ENCODE measurements around the gene OR1J4. TPM values are rescaled to one million over a fixed set of nuclear protein-coding genes. Genes with fewer than 3 reads are reported as not detected.

Gene OR1J4
- total and polyA plus RNA-seq, 9 donors: not detected

DNA sequence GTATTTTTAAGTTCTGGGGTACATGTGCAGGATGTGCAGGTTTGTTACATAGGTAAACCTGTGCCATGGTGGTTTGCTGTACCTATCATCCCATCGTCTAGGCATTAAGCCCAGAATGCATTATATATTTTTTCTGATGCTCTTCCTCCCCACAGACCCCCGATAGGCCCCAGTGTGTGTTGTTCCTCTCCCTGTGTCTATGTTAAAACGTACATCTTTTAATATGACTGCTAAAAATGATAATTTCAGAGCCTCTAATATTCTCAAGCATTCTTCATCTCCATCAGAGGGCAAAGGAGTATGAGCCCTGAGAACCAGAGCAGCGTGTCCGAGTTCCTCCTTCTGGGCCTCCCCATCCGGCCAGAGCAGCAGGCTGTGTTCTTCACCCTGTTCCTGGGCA is 8.4 kb upstream of the OR1J4 start, which contains the start of gene OR1J2:
Gene OR1J2, plus strand, starts transcription at position 301 of the 400 bp plus-strand sequence. Its CDS starts 0 bp downstream, at position 301.
- Histone ChIP-seq H3K4me3 (no peak within 1 kb of the TSS), H3K27me3 (no peaks in the 10 kb centered on the region), H3K36me3 (no peaks in the 10 kb centered on the region), H3K9me3 (no peaks in the 10 kb centered on the region), H3K4me1 (ENCODE audit: insufficient read depth) (no peaks in the 10 kb centered on the region), H3K27ac (no peak within 1 kb of the TSS)
- no peak for TF ChIP-seq POLR2A (IDR thresholded peaks at IDR 0.05)
- no peak for TF ChIP-seq CTCF (IDR thresholded peaks at IDR 0.05)
- TF ChIP-seq EP300 (IDR thresholded peaks at IDR 0.05): no peak
- 68 to 70% (median 70%) methylated on average over 6 of the region's 6 CpGs for WGBS, 3 donors
- intact Hi-C loops (cut with DNase I): no loop called here
- DNase-seq: no peak

- Histone ChIP-seq H3K27me3 (no peaks in the 10 kb centered on the region), H3K36me3 (no peaks in the 10 kb centered on the region), H3K9me3 (no peaks in the 10 kb centered on the region), H3K4me3 (no peak overlapping the region), H3K27ac (no peak overlapping the region), H3K4me1 (ENCODE audit: insufficient read depth) (no peaks in the 10 kb centered on the region)
- DNase-seq: no peak
- intact Hi-C loops (cut with DNase I): no loop called here
- WGBS, 3 donors: 43 to 52% (median 47%) methylated on average over 2 of the region's 2 CpGs
- TF ChIP-seq EP300 (IDR thresholded peaks at IDR 0.05) (no peak), CTCF (IDR thresholded peaks at IDR 0.05) (no peak), POLR2A (IDR thresholded peaks at IDR 0.05) (no peak)
Measured at GRCh38 chr9:122518226-122518625, 715 bp upstream of the OR1J4 start.

DNA sequence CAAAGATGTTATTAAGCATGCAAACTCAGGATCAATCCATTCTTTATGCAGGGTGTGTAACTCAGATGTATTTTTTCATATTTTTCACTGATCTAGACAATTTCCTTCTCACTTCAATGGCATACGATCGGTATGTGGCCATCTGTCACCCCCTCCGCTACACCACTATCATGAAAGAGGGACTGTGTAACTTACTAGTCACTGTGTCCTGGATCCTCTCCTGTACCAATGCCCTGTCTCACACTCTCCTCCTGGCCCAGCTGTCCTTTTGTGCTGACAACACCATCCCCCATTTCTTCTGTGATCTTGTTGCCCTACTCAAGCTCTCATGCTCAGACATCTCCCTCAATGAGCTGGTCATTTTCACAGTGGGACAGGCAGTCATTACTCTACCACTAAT is 435 bp downstream of the OR1J4 start:
- intact Hi-C loops (cut with DNase I): no loop called here
- no peak for TF ChIP-seq POLR2A (IDR thresholded peaks at IDR 0.05)
- TF ChIP-seq CTCF (IDR thresholded peaks at IDR 0.05): no peak
- no peak for TF ChIP-seq EP300 (IDR thresholded peaks at IDR 0.05)
- WGBS, 3 donors: 85 to 89% (median 88%) methylated on average over 3 of the region's 3 CpGs
- DNase-seq: no peak
- Histone ChIP-seq H3K36me3 (no peaks in the 10 kb centered on the region), H3K4me1 (ENCODE audit: insufficient read depth) (no peaks in the 10 kb centered on the region), H3K4me3 (no peak overlapping the region), H3K27me3 (no peaks in the 10 kb centered on the region), H3K9me3 (no peaks in the 10 kb centered on the region), H3K27ac (no peak overlapping the region)

GRCh38 chr9:122526602-122527001 is 7.7 kb downstream of the OR1J4 start:
- 77 to 84% (median 79%) methylated on average over 10 of the region's 10 CpGs for WGBS, 3 donors
- no peaks in the 10 kb centered on the region for H3K9me3 ChIP-seq
- intact Hi-C loops (cut with DNase I): no loop called here
- H3K4me3 ChIP-seq: no peak overlapping the region
- no peak for DNase-seq
- no peaks in the 10 kb centered on the region for H3K4me1 ChIP-seq (ENCODE audit: insufficient read depth)
- no peak for TF ChIP-seq POLR2A (IDR thresholded peaks at IDR 0.05)
- TF ChIP-seq CTCF (IDR thresholded peaks at IDR 0.05): no peak
- no peak for TF ChIP-seq EP300 (IDR thresholded peaks at IDR 0.05)
- H3K27me3 ChIP-seq: no peaks in the 10 kb centered on the region
- no peak overlapping the region for H3K27ac ChIP-seq
- no peaks in the 10 kb centered on the region for H3K36me3 ChIP-seq
